Caco-2 (cell line): Measurements from ENCODE around the gene VRK1. TPM values are rescaled to one million over a fixed set of nuclear protein-coding genes. Genes with fewer than 3 reads are reported as not detected.

Experiments used
- BruUV-seq: library from RNA; stranded (reverse); fragments of 400-500 nt; replicated peaks from 2 replicates; lab custom pipeline; 2021; lab: Mats Ljungman, UMichigan
- CTCF ChIA-PET: fragments of 300-600 bp; sonication (Branson Sonifier 250); formaldehyde crosslinking; loops from one replicate; lab custom pipeline; 2022; ENCODE audit warnings: antibody characterized with exemption; lab: Charles Lee
- POLR2A ChIA-PET: fragments of 300-600 bp; sonication (Branson Sonifier 250); formaldehyde crosslinking; loops from one replicate; lab custom pipeline; 2022; ENCODE audit warnings: antibody characterized with exemption; lab: Charles Lee
- DNase-seq, 2 experiments: peaks; one replicate each; pipeline versions ENCODE4 v3.0.0 to v3.0.0-alpha.2; 2020 to 2022
- H3K27me3 ChIP-seq: replicated peaks from 2 replicates; pipeline ENCODE4 v1.6.0; 2011; ENCODE audit warnings: low read length; ENCODE audit not compliant: control insufficient read depth, insufficient read depth
- H3K36me3 ChIP-seq: 2 replicates; pipeline ENCODE4 v1.5.1; 2011; ENCODE audit warnings: low read length; ENCODE audit not compliant: control insufficient read depth, insufficient read depth
- H3K4me1 ChIP-seq: fragments of 250-450 bp; sonication (Bioruptor Pico); 2 replicates; pipeline ENCODE4 v1.5.1; 2020; ENCODE audit warnings: mild to moderate bottlenecking
- H3K4me3 ChIP-seq: 2 replicates; pipeline ENCODE4 v1.5.1; 2011; ENCODE audit warnings: low read depth, mild to moderate bottlenecking, control low read depth, low read length
- H3K9me3 ChIP-seq: fragments of 250-450 bp; sonication (Bioruptor Pico); 2 replicates; pipeline ENCODE4 v1.5.1; 2020; ENCODE audit warnings: mild to moderate bottlenecking, moderate library complexity
- H3K27ac Mint-ChIP-seq: one replicate; pipeline ENCODE4 v1.8.0; 2022; ENCODE audit warnings: mixed read lengths; ENCODE audit not compliant: unreplicated experiment
- H3K27me3 Mint-ChIP-seq: one replicate; pipeline ENCODE4 v1.8.0; 2022; ENCODE audit warnings: mixed read lengths; ENCODE audit not compliant: insufficient read depth, unreplicated experiment
- H3K36me3 Mint-ChIP-seq: one replicate; pipeline ENCODE4 v1.8.0; 2022; ENCODE audit warnings: mild to moderate bottlenecking, mixed read lengths; ENCODE audit not compliant: insufficient read depth, unreplicated experiment
- H3K4me1 Mint-ChIP-seq: one replicate; pipeline ENCODE4 v1.8.0; 2022; ENCODE audit warnings: low read depth, mixed read lengths; ENCODE audit not compliant: unreplicated experiment
- H3K4me3 Mint-ChIP-seq: one replicate; pipeline ENCODE4 v1.8.0; 2022; ENCODE audit warnings: mild to moderate bottlenecking, moderate library complexity, mixed read lengths; ENCODE audit not compliant: unreplicated experiment
- H3K9me3 Mint-ChIP-seq: one replicate; pipeline ENCODE4 v1.8.0; 2022; ENCODE audit warnings: mixed read lengths; ENCODE audit not compliant: unreplicated experiment
- intact Hi-C: fragments of 100-400 bp; cut with micrococcal nuclease; formaldehyde crosslinking; loops from one replicate; pipeline ENCODE4 v1.10.0; 2022; ENCODE audit not compliant: unreplicated experiment
- total RNA-seq: library from RNA; stranded (reverse); gene quantifications from 2 replicates; pipeline ENCODE4 v1.2.3, GENCODE V29; 2022
- TF ChIP-seq, protein P1 (sequence below), 2 experiments: fragments of 200-600 bp in 1 of 2; IDR thresholded peaks; 1 replicate in 1 of 2; 2 replicates in 1 of 2; pipeline versions ENCODE4 v1.5.1 to v1.8.0; 2011 to 2022; ENCODE audit warnings: antibody characterized with exemption in 1 of 2, control low read depth in 1 of 2, inconsistent platforms in 1 of 2, low read depth in 1 of 2, low read length in 1 of 2, mild to moderate bottlenecking in 1 of 2, moderate library complexity in 1 of 2; ENCODE audit not compliant: insufficient read depth in 1 of 2, severe bottlenecking in 1 of 2, unreplicated experiment in 1 of 2

The VRK1 gene
- total RNA-seq, 1 experiment from 2014 or later = 42.1 TPM

DNA sequence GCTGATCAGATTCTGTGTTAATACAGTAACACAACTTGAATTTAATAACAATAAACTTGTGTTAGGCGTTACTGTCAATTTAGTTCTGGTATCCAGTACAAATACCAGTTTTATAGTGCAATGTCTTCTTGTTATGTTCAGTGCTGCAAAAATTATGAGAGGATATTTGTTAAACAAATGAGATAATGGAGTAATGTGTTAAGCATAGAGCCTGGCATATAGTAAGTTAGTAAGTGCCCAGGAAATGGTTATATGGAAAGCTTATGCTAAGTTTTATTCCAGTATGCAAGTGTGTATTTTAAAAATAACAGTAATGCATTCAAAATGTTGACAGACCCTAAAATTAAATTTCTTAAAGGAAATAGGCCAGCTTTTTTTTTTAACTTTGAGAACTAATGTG, 1.8 kb downstream of the VRK1 start:
- ChIA-PET CTCF (no interaction called here), POLR2A (no interaction called here)
- TSS peak; percentile 34 for BruUV-seq
- Histone ChIP-seq H3K27me3 (no peaks in the 10 kb centered on the region), H3K36me3 (no peaks in the 10 kb centered on the region), H3K9me3 (no peaks in the 10 kb centered on the region), H3K4me1 (no peaks in the 10 kb centered on the region), H3K4me3 (no peak overlapping the region)
- DNase-seq = no peak
- Mint-ChIP-seq H3K4me3 (peak overlapping the region; percentile 89), H3K27me3 (no peaks in the 10 kb centered on the region), H3K36me3 (no peaks in the 10 kb centered on the region), H3K9me3 (no peaks in the 10 kb centered on the region), H3K4me1 (peaks cover 11% of the 10 kb centered on the region), H3K27ac (no peak overlapping the region)
- TF ChIP-seq, protein P1, sequence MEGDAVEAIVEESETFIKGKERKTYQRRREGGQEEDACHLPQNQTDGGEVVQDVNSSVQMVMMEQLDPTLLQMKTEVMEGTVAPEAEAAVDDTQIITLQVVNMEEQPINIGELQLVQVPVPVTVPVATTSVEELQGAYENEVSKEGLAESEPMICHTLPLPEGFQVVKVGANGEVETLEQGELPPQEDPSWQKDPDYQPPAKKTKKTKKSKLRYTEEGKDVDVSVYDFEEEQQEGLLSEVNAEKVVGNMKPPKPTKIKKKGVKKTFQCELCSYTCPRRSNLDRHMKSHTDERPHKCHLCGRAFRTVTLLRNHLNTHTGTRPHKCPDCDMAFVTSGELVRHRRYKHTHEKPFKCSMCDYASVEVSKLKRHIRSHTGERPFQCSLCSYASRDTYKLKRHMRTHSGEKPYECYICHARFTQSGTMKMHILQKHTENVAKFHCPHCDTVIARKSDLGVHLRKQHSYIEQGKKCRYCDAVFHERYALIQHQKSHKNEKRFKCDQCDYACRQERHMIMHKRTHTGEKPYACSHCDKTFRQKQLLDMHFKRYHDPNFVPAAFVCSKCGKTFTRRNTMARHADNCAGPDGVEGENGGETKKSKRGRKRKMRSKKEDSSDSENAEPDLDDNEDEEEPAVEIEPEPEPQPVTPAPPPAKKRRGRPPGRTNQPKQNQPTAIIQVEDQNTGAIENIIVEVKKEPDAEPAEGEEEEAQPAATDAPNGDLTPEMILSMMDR (IDR thresholded peaks at IDR 0.05; ENCODE audit: insufficient read depth in 1 of 2, low read depth in 1 of 2, low read length in 1 of 2, severe bottlenecking in 1 of 2, unreplicated experiment in 1 of 2) = no peak
- intact Hi-C loops = no loop called here

DNA sequence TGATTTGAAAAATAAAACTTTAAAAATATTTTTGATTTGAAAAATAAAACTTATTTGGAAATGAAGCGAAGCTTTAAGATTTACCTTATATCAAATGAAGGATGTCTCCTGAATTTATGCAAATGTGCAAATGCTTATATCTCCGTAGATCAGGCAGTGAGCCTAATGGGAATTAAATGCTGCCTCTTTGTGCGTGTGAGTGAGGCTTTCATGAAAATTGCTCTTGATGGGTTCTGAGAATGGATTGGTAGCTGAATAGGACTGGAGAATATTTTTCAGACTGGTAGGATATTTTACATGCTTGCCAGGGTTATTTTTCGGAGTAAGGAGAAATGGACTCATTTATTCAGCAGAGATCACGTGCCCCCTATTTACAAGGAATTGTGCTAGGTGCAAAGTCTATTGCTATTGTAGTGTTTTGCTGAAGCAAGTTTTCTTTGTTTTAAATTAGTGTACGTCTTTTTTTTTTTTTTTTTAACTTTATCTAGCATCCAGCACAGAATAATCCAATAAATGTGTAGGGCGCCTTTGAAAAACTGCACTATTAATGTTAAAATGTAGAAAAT, 2.4 kb downstream of the VRK1 start:
- Mint-ChIP-seq H3K9me3 (no peaks in the 10 kb centered on the region), H3K27ac (no peak overlapping the region), H3K4me1 (peaks cover 17% of the 10 kb centered on the region), H3K36me3 (no peaks in the 10 kb centered on the region), H3K27me3 (no peaks in the 10 kb centered on the region), H3K4me3 (no peak overlapping the region)
- POLR2A ChIA-PET = no interaction called here
- Histone ChIP-seq H3K36me3 (no peaks in the 10 kb centered on the region), H3K9me3 (no peaks in the 10 kb centered on the region), H3K4me3 (no peak overlapping the region), H3K4me1 (no peaks in the 10 kb centered on the region), H3K27me3 (no peaks in the 10 kb centered on the region)
- no peak for DNase-seq
- CTCF ChIA-PET = no interaction called here
- intact Hi-C loops = no loop called here
- BruUV-seq = no TSS peak
- TF ChIP-seq, protein P1 (IDR thresholded peaks at IDR 0.05; ENCODE audit: insufficient read depth in 1 of 2, low read depth in 1 of 2, low read length in 1 of 2, severe bottlenecking in 1 of 2, unreplicated experiment in 1 of 2) = no peak

DNA sequence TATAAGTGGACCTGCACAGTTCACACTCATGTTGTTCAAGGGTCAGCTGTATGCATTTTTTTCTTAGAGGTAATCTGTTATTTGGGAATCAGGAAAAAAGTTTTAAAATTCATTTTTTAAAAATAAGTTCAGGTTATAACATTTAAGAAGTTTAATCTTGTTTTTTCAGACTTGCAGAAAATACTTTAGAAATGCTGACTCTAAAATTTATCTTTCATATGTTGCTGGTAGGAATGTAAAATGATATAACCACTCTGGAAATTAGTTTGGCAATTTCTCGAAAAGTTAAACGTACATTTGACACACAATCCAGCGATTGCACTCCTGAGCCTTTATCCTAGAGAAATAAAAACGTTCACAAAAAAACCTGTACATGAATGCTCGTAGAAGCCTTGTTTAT, 4.7 kb downstream of the VRK1 start:
- H3K4me1 ChIP-seq = no peaks in the 10 kb centered on the region
- no TSS peak for BruUV-seq
- TF ChIP-seq, protein P1 (IDR thresholded peaks at IDR 0.05; ENCODE audit: insufficient read depth in 1 of 2, low read depth in 1 of 2, low read length in 1 of 2, severe bottlenecking in 1 of 2, unreplicated experiment in 1 of 2) = no peak
- DNase-seq = no peak
- Mint-ChIP-seq H3K9me3 (no peaks in the 10 kb centered on the region), H3K36me3 (peaks cover 5% of the 10 kb centered on the region), H3K4me1 (peaks cover 23% of the 10 kb centered on the region), H3K27ac (no peak overlapping the region), H3K4me3 (no peak overlapping the region), H3K27me3 (no peaks in the 10 kb centered on the region)
- ChIA-PET POLR2A (interaction anchor here (0.7 kb wide), 1 partner anchor 97 kb away, joined by 4 read pairs; no protein-coding TSS in a partner anchor), CTCF (no interaction called here)
- intact Hi-C loops = no loop called here
- H3K36me3 ChIP-seq = no peaks in the 10 kb centered on the region
- H3K9me3 ChIP-seq = no peaks in the 10 kb centered on the region
- H3K4me3 ChIP-seq = no peak overlapping the region
- H3K27me3 ChIP-seq = no peaks in the 10 kb centered on the region
